Sigmoid colon (tissue), 3 donors: Measurements from ENCODE around the gene STK38.

ENCODE experiments used
- CTCF ChIP-seq, 4 experiments: fragments of 450-650 bp in 3 of 4; fragments of 200-600 bp in 1 of 4; IDR thresholded peaks; one replicate each; pipeline ENCODE4 v1.5.1; 2016 to 2019; ENCODE audit warnings: antibody characterized with exemption in 4 of 4, mild to moderate bottlenecking in 3 of 4, moderate library complexity in 2 of 4
- POLR2A ChIP-seq, 2 donors: fragments of 450-650 bp; IDR thresholded peaks; one replicate each; pipeline ENCODE4 v1.6.1; 2016; ENCODE audit warnings: antibody characterized with exemption in 2 of 2, mild to moderate bottlenecking in 2 of 2, moderate library complexity in 2 of 2

GRCh38 chr6:36493859-36494258 lies 53.4 kb downstream of the STK38 start:
- TF ChIP-seq CTCF (IDR thresholded peaks at IDR 0.05) (no peak), POLR2A (IDR thresholded peaks at IDR 0.05) (no peak)
